ENCODE data around the gene ARRDC3.
"Not testable (repeated sequence)": the region's sequence is repeated elsewhere in the genome, so short reads cannot be mapped to it uniquely, and the experiment has no call there.

Gene ARRDC3

DNA sequence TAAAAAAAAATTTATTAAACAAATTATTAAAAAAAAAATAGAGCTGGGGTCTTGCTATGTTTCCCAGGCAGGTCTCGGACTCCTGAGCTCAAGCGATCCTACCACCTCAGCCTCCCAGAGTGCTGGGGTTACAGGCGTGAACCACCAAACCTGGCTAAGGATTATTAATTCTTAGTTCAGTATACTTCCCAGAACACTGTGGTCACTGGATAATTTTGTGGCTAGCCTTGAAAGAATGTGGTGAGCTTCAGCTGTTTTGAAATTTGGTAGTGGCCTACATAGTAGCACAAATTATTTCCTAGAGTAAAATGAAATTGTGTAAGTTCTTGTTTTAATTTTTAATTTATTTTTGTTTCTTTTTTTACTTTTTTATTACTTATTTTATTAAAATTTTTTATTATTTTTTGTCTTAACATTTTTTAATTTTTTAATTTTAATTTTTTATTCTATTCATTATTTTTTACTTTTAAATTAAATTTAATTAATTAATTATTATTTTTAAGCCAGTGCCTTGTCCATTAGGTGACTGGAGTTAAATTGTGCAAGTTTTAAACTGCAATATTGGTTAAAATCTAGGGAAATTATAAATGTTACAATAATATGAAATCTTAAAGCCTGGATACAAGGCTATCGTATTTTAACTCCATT, 23.0 kb downstream of the ARRDC3 start:
- no peak for DNase-seq (ENCODE audit: low read depth, low spot score)

DNA sequence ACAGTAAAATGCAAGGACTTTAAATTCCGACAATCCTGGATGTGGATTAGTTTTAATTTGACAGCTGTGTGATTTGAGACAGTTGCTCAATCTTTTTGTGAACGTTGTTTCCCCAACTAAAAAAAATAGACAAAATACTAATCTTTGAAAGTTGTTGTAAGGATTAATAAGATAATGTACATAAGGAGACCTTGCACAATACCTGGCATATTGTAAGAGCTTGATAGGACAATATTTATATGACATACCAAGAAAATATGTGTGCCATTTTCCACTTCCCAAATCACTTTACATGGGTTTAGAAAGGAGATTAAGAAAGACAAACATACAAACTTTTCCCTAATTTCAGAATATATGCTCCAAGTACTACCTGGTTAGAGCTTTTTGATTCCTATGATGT, 25.3 kb downstream of the ARRDC3 start:
- no peak for DNase-seq (ENCODE audit: low read depth, low spot score)

GRCh38 chr5:91357012-91357634, 26.0 kb downstream of the ARRDC3 start:
- DNase-seq (ENCODE audit: low read depth, low spot score) = no peak

DNA sequence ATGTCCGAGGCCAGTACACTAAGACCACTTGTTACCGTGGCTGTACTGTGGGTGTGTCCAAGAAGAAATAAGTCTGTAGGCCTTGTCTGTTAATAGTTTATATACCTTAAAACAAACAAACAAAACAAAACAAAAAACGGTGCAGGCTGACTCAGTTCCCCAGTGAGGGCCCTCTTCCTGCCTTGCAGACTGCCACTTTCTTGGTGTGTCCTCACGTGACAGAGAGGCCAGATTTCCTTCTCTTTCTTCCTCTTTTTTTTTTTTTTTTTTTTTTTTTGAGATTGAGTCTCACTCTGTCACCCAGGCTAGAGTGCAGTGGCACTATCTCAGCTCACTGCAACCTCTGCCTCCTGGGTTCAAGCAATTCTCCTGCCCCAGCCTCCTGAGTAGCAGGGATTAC, 28.2 kb downstream of the ARRDC3 start:
- DNase-seq (ENCODE audit: low read depth, low spot score) = not testable (repeated sequence)

- no peak for DNase-seq (ENCODE audit: low read depth, low spot score)
These were observed 30.1 kb downstream of the ARRDC3 start for GRCh38 chr5:91352831-91353695.

DNA sequence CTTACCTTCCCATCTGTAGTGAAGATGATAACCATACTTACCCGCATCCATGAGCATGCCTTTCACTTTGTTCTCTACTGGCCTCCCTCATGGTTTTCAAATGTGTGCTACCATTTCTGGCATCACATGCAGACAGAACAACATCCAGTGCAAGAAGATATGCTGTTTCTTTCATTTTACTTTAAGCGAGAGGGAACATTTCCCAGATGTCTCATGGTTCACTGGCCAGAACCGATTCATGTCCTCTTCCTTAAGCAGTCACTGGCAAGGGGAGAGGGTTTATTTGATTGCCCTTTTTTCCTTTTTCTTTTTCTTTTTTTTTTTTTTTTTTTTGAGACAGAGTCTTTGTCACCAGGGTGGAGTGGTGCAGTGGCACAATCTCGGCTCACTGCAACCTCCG, 37.7 kb downstream of the ARRDC3 start:
- no peak for DNase-seq (ENCODE audit: low read depth, low spot score)

GRCh38 chr5:91344661-91345200, 38.4 kb downstream of the ARRDC3 start:
- not testable (repeated sequence) for DNase-seq (ENCODE audit: low read depth, low spot score)

DNA sequence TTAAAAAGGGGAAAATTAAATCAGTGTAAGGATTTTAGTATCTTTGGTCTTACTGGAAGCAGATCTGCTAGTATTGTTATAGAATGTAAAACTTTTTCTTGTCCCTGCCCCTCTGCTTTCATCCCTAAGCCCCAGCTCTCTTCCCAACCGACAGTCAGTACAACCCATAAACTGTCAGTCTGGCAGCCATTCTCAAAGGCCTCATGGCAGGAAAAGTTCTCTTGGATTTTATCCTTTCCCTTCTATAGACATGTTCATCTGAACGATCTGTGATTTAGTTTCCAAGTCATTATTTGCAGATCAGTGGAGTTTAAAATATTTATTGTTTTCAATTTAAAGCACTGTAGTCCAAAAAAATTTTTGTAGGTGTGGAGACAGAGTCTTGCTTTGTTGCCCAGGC, 39.2 kb downstream of the ARRDC3 start:
- no peak for DNase-seq (ENCODE audit: low read depth, low spot score)

DNA sequence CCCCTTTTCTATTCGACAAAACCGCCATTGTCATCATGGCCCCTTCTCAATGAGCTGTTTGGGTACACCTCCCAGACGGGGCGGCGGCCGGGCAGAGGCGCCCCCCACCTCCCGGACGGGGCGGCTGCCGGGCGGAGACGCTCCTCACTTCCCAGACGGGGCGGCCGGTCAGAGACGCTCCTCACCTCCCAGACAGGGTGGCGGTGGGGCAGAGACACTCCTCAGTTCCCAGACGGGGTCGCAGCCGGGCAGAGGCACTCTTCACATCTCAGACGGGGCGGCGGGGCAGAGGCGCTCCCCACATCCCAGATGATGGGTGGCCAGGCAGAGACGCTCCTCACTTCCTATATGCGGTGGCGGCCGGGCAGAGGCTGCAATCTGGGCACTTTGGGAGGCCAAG, 40.2 kb downstream of the ARRDC3 start:
- not testable (repeated sequence) for DNase-seq (ENCODE audit: low read depth, low spot score)

DNA sequence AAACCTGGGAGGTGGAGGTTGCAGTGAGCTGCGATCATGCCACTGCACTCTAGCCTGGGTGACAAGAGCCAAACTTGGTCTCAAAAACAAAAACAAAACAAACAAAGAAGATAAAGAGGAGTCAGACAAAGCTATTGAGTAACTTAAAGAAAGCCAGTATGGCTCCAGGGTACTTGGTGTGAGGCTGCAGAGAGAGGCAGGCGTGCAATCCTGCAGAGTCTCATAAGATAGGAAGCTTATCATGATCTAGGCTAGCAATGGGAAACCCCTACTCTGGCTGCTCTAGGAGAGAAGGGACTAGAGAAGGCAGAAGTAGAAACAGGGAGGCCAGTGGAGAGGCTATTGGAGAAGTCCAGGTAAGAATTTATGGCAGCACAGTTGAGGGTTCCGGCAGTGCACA, 42.0 kb downstream of the ARRDC3 start:
- DNase-seq (ENCODE audit: low read depth, low spot score) = no peak

DNA sequence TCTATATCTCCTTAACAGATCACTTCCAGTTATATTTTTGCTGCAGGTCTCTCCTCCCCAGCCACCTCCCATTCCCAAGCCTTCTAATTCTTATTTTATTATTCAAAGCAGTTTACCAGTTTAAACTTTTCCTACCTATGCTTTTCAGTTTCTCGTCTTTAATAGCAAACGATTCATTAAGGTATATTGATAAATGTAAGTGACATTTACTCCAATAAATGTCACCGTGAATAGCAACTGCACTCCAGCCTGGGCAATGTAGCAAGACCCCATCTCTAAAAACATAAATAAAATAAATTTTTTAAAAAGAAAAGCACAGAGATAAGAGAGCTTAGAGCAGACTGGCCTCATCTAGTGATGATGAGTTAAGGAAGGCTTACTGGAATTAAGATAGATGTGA, 42.6 kb downstream of the ARRDC3 start:
- DNase-seq (ENCODE audit: low read depth, low spot score) = no peak

DNA sequence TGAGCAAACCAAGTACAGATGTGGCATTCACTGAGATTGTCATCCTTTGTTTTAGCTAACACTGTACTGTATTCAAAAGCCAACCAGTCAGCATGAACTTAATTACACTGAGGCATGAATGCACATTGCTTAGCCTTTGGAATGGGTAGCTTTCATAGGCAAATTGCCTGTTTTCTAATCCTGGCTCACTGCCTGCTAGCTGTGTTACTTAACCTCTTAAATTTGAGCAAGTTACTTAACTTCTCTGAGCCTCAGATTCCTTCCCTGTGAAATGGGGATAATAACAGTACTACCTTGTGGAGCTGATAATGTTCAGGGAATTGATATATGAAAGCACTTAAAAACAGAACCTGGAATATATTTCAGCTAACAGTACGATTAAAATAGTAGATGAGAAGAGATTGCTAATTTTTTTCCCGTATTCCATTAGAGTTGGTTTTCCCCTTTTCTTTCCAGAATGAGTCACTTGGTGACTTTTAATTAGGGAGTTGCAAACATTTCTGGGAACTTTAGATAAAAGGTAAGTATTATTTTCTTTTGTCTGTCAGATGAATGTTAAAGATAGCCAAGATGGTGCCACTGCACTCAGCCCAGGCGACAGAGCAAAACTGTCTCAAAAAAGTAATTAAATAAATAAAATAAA, 43.9 kb downstream of the ARRDC3 start:
- DNase-seq (ENCODE audit: low read depth, low spot score) = no peak

DNA sequence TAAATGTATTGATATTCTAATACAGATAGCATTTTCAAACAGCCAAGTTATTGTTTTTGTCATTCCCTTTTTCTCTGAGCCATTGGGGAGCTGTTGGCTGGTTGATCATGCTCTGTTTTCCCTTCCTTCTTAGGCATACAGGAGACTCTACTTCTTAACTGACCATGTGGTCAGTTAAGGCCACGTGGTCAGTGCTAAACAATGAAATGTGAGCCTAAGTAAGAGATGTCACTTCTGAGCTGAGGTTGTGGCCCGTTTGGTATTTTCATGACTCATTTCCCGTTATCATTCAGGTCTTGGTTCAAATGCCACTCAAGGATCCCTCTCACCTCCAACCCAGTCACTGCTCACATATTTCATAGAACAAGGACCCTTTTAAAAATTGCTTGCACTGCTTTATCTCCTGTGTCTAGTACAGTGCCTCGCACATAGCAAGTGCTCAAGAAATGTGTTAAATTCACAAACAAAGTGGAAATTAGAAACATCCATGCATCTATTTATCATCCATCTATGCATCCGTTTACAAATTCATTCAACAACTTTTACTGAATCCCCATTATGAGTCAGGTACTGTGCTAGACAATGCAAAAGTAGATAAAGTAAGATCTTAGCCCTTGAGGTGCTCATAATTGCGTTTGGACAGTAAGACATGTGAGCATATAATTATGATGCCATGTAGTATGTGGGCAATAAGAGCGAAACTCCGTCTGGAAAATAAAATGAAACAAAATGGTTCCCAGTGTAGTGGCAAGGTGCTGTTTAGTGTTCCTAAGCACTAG, 50.7 kb downstream of the ARRDC3 start:
- no peak for DNase-seq (ENCODE audit: low read depth, low spot score)

DNA sequence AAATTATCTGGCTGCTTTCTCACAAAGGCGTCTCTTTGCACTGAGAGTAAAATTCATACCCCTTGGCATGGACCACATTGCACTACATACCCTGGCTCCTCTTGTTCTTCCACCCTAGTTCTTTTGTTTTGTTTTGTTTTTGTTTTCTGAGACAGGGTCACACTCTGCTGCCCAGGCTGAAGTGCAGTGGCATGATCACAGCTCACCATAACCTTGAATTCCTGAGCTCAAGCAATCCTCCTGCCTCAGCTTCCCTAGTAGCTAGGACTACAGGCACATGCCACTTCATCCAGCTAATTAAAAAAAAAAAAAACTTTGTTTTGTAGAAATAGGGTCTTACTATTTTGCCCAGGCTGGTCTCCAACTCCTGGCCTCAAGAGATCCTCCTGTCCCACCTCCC, 51.4 kb downstream of the ARRDC3 start:
- DNase-seq (ENCODE audit: low read depth, low spot score) = no peak

- no peak for DNase-seq (ENCODE audit: low read depth, low spot score)
These were observed 53.8 kb downstream of the ARRDC3 start for GRCh38 chr5:91329283-91329682.

- no peak for DNase-seq (ENCODE audit: low read depth, low spot score)
These were observed 54.4 kb downstream of the ARRDC3 start for GRCh38 chr5:91328743-91329142.

DNA sequence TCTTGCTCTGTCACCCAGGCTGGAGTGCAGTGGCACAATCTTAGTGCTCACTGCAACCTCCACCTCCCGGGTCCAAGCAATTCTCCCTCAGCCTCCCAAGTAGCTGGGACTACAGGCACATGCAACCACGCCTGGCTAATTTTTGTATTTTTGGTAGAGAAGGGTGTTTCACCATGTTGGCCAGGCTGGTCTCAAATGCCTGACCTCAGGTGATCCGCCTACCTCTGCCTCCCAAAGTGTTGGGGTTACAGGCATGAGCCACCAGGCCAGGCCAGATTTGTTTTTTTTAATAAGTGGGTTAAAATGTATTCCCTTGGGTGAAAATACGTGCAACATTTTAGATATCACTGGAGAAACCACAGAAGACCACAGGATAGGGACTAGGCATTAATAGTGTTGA, 60.1 kb downstream of the ARRDC3 start:
- DNase-seq (ENCODE audit: low read depth, low spot score) = not testable (repeated sequence)

GRCh38 chr5:91319667-91320066, 63.5 kb downstream of the ARRDC3 start:
- no peak for DNase-seq (ENCODE audit: low read depth, low spot score)

DNA sequence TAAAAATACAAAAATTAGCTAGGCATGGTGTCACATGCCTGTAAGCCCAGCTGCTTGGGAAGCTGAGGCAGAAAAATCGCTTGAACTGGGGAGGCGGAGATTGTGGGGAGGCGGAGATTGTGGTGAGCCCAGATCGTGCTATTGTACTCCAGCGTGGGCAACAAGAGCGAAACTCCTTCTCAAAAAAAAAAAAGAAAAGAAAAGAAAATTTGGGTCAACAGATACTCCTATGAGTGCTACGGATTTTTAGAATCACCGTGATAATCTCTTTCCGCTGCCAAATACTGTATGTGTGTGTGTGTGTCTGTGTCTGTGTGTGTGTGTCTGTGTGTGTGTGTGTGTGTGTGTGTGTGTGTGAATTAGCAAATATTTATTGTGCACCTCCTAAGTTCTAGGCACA, 64.4 kb downstream of the ARRDC3 start:
- DNase-seq (ENCODE audit: low read depth, low spot score) = no peak

All from brain pericyte (primary cell).